Osteocyte (in vitro differentiated cells): Measurements from ENCODE around the gene CACNA2D3. TPM values are rescaled to one million over a fixed set of nuclear protein-coding genes. Genes with fewer than 3 reads are reported as not detected.

Experiments used
- DNase-seq: peaks from one replicate; pipeline ENCODE4 v3.0.0; 2021; ENCODE audit warnings: mixed read lengths; ENCODE audit not compliant: unreplicated experiment; ENCODE audit errors: extremely low spot score
- H3K27ac Mint-ChIP-seq: one replicate; pipeline ENCODE4 v1.8.0; 2021; ENCODE audit warnings: mild to moderate bottlenecking, mixed read lengths; ENCODE audit not compliant: unreplicated experiment
- H3K27me3 Mint-ChIP-seq: one replicate; pipeline ENCODE4 v1.8.0; 2021; ENCODE audit warnings: mixed read lengths; ENCODE audit not compliant: unreplicated experiment
- H3K36me3 Mint-ChIP-seq: one replicate; pipeline ENCODE4 v1.8.0; 2021; ENCODE audit warnings: mixed read lengths; ENCODE audit not compliant: unreplicated experiment
- H3K4me1 Mint-ChIP-seq: one replicate; pipeline ENCODE4 v1.8.0; 2021; ENCODE audit warnings: mixed read lengths; ENCODE audit not compliant: unreplicated experiment
- H3K4me3 Mint-ChIP-seq: one replicate; pipeline ENCODE4 v1.8.0; 2021; ENCODE audit warnings: mild to moderate bottlenecking, moderate library complexity, mixed read lengths; ENCODE audit not compliant: unreplicated experiment
- H3K9me3 Mint-ChIP-seq: one replicate; pipeline ENCODE4 v1.8.0; 2021; ENCODE audit warnings: mixed read lengths; ENCODE audit not compliant: unreplicated experiment
- total RNA-seq: library from RNA; stranded (reverse); gene quantifications from 2 replicates; pipeline ENCODE4 v1.2.1, GENCODE V29; 2021
- TF ChIP-seq, protein P1 (sequence below): fragments of 200-600 bp; sonication (generic); IDR thresholded peaks from 2 replicates; pipeline ENCODE4 v1.5.0; 2021; ENCODE audit warnings: antibody characterized with exemption, mild to moderate bottlenecking, moderate library complexity

The CACNA2D3 gene
- total RNA-seq, 1 donor from 2014 or later: 0.46 TPM

DNA sequence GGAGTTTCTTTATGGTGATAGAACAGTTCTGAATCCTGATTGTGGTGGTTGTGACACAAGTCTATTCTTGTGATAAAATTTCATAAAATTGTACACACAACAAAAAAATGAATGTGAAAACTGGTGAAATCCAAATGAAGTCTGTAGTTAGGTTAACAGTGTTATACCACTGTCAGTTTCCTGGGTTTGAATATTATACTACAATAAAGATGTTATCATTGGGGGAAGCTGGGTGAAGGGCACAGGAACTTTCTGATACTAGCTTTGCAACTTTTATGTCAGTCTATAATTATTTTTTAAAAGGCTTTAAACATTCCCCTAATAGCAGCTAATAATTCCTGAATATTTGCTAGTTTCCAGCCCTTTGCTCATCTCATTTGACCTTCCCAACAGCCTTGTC, 485.7 kb downstream of the CACNA2D3 start:
- Mint-ChIP-seq H3K4me1 (no peaks in the 10 kb centered on the region), H3K27me3 (no peaks in the 10 kb centered on the region), H3K4me3 (no peak overlapping the region), H3K36me3 (no peaks in the 10 kb centered on the region), H3K9me3 (peaks cover 14% of the 10 kb centered on the region), H3K27ac (no peak overlapping the region)
- TF ChIP-seq, protein P1, sequence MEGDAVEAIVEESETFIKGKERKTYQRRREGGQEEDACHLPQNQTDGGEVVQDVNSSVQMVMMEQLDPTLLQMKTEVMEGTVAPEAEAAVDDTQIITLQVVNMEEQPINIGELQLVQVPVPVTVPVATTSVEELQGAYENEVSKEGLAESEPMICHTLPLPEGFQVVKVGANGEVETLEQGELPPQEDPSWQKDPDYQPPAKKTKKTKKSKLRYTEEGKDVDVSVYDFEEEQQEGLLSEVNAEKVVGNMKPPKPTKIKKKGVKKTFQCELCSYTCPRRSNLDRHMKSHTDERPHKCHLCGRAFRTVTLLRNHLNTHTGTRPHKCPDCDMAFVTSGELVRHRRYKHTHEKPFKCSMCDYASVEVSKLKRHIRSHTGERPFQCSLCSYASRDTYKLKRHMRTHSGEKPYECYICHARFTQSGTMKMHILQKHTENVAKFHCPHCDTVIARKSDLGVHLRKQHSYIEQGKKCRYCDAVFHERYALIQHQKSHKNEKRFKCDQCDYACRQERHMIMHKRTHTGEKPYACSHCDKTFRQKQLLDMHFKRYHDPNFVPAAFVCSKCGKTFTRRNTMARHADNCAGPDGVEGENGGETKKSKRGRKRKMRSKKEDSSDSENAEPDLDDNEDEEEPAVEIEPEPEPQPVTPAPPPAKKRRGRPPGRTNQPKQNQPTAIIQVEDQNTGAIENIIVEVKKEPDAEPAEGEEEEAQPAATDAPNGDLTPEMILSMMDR: no peak
- no peak for DNase-seq

DNA sequence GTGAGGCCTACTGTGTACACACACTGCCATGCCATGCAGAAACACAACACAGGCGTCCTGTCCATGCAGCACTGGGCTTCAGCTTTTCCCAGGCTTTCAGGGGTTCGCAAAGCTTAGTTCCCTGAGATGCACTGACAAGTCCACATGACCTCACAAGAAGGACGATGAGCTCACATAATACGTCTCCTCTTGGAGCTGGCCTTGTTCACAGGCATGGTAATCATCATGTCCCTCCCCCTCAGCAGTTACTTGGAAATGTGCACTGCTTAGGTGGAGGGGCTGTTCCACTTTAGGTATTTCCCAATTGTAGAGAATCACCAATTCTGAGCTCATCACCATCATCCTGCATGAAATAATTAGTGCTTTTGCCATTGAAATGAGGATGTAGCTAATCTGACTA, 496.7 kb downstream of the CACNA2D3 start:
- H3K27ac Mint-ChIP-seq: no peak overlapping the region
- no peak overlapping the region for H3K4me3 Mint-ChIP-seq
- H3K36me3 Mint-ChIP-seq: no peaks in the 10 kb centered on the region
- peaks cover 4% of the 10 kb centered on the region for H3K9me3 Mint-ChIP-seq
- H3K27me3 Mint-ChIP-seq: no peaks in the 10 kb centered on the region
- H3K4me1 Mint-ChIP-seq: no peaks in the 10 kb centered on the region
- peak; percentile 17 for DNase-seq
- TF ChIP-seq, protein P1: no peak

DNA sequence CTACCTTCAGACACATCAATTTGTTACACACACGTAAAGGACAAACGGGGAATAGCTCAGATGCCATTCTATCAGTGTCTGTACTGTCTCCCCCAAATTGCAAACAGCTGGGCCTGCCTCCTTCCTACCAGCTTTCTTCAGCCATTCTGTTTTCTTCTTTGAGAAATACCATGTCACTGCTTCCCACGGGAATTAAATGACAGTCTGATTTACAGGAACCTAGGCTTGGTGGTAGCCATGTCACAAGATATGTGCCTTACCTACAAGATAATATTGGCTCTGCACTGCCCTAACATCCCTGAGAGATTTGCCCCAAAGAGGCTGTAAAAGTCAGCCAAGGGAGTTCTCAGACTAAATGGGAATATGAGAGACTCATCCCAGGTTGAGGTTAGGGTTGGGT, 497.2 kb downstream of the CACNA2D3 start:
- Mint-ChIP-seq H3K9me3 (peaks cover 5% of the 10 kb centered on the region), H3K27me3 (no peaks in the 10 kb centered on the region), H3K27ac (no peak overlapping the region), H3K4me1 (no peaks in the 10 kb centered on the region), H3K4me3 (no peak overlapping the region), H3K36me3 (no peaks in the 10 kb centered on the region)
- DNase-seq: peak; percentile 17
- TF ChIP-seq, protein P1: no peak

DNA sequence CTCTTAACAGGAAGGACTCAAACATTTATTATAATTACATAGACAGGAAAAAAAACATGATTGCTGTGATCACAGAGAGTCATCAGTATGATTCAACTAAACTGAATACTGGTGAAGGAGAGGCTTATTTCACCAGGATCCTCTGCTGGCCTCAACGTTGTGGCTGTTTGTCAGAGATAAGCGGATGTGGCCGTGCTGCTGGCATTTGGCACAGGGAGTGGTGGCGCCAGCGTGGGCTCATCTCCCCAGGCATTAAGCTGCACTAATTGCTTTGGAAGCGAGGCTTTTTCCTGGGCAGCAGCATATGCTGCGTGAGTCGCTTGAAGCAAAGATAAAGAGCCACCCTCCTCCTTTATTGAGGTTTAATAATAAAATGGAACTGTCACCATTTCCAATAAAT, 498.8 kb downstream of the CACNA2D3 start:
- Mint-ChIP-seq H3K36me3 (no peaks in the 10 kb centered on the region), H3K4me1 (no peaks in the 10 kb centered on the region)

DNA sequence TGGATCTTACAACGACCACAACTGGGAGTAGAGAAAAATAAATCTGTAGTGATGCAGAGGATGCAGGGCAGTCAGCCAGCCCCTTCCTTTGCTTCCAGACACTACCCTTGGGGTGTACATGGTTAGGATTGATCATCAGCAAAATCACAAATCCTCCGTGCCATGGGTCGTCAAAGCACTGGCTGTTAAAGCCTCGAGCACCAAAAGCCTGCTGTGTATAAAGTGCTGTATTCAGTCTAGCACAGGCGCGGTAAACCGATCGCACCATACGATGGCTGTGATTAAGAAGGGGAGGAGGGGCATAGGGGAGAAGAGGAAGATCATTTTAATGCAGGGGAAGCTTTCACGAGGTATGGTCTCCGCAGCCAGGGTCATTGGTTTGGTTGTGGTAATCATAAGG, 500.3 kb downstream of the CACNA2D3 start:
- H3K27ac Mint-ChIP-seq: no peak overlapping the region
- peaks cover 17% of the 10 kb centered on the region for H3K9me3 Mint-ChIP-seq
- H3K4me1 Mint-ChIP-seq: no peaks in the 10 kb centered on the region
- H3K27me3 Mint-ChIP-seq: no peaks in the 10 kb centered on the region
- peak; percentile 53 for DNase-seq
- TF ChIP-seq, protein P1: no peak
- no peaks in the 10 kb centered on the region for H3K36me3 Mint-ChIP-seq
- H3K4me3 Mint-ChIP-seq: no peak overlapping the region

More for the DNA sequence above, 498.8 kb downstream of the CACNA2D3 start:
- H3K27ac Mint-ChIP-seq: no peak overlapping the region
- H3K9me3 Mint-ChIP-seq: peaks cover 9% of the 10 kb centered on the region
- DNase-seq: peak; percentile 32
- H3K27me3 Mint-ChIP-seq: no peaks in the 10 kb centered on the region
- TF ChIP-seq, protein P1: no peak
- no peak overlapping the region for H3K4me3 Mint-ChIP-seq
